ENCODE measurements around the gene SOCS7. TPM values are rescaled to one million over a fixed set of nuclear protein-coding genes. Genes with fewer than 3 reads are reported as not detected.

The SOCS7 gene, protein sequence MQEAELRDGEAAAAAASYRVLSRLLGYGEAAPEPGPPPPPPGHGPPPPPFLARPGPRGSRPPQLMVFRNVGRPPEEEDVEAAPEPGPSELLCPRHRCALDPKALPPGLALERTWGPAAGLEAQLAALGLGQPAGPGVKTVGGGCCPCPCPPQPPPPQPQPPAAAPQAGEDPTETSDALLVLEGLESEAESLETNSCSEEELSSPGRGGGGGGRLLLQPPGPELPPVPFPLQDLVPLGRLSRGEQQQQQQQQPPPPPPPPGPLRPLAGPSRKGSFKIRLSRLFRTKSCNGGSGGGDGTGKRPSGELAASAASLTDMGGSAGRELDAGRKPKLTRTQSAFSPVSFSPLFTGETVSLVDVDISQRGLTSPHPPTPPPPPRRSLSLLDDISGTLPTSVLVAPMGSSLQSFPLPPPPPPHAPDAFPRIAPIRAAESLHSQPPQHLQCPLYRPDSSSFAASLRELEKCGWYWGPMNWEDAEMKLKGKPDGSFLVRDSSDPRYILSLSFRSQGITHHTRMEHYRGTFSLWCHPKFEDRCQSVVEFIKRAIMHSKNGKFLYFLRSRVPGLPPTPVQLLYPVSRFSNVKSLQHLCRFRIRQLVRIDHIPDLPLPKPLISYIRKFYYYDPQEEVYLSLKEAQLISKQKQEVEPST
- polyA plus RNA-seq (ENCODE audit: insufficient read length in 3 of 3), result 10 to 100 TPM; 16.9 to 22.8 (median 21.1) TPM
- long read RNA-seq, donor 1, result 0 reads
- long read RNA-seq, donor 2, partial matches to known transcripts, result 0 of 1 reads
- long read RNA-seq, donor 2, other reads (novel, unspliced or antisense), result 0 of 1 reads
- long read RNA-seq, donor 3, partial matches to known transcripts, result 0 of 1 reads
- long read RNA-seq, donor 3, other reads (novel, unspliced or antisense), result 0 of 1 reads
- long read RNA-seq, donor 4, partial matches to known transcripts, result 0 of 1 reads
- long read RNA-seq, donor 4, other reads (novel, unspliced or antisense), result 0 of 1 reads
- long read RNA-seq, donor 5, result 0 reads
- long read RNA-seq, donor 6, result 0 reads
- long read RNA-seq, donor 7, partial matches to known transcripts, result 5 of 6 reads
- long read RNA-seq, donor 7, other reads (novel, unspliced or antisense), result 0 of 6 reads
- long read RNA-seq, donor 8, result 0 reads
- long read RNA-seq, donor 9, result 0 reads
- long read RNA-seq, donor 10, result 0 reads
- long read RNA-seq, donor 11, result 0 reads
- long read RNA-seq, donor 12, partial matches to known transcripts, result 0 of 1 reads
- long read RNA-seq, donor 12, other reads (novel, unspliced or antisense), result 0 of 1 reads
- long read RNA-seq, donor 13, result 0 reads
- long read RNA-seq, donor 14, result 0 reads
- long read RNA-seq, donor 15, result 0 reads
- long read RNA-seq, donor 16, result 0 reads

DNA sequence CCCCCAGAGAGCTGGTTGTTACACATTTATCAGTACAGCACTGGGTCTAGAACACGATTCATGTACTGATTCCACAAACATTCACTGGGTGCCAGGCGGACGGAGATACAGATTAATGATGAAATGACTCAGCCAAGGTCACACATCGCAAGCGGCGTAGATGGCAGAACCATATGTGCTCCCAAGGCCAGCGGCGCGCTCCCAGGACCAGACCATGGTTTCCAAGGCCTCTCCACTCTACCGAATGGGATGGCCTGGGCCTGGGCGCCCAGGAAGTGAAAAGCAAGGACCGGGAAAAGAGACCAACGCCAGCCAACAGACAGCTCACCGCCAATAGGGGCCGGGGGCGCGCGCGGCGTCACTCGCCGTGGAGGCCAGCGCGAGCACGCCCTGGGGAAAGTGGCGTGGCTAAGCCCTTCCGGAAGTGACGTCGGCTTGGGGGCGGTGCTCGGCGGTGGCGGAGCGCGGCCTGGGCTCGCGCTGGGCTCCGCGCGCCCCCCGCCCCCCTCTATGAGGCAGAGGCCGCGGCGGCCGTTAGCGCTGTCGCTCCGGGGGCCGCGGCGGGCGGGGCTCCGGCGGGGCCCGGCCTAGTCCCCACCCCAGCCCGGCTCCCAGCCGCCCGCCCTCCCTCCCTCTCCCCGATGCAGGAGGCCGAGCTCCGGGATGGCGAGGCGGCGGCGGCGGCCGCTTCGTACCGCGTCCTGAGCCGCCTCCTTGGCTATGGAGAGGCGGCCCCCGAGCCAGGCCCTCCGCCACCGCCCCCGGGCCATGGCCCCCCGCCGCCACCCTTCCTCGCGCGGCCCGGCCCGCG is at the start of gene SOCS7:
SOCS7 (plus strand) TSS at position 433 of the 811 bp plus-strand sequence; CDS start at position 642, 209 bp downstream.
- peak; percentile 93 for DNase-seq

DNA sequence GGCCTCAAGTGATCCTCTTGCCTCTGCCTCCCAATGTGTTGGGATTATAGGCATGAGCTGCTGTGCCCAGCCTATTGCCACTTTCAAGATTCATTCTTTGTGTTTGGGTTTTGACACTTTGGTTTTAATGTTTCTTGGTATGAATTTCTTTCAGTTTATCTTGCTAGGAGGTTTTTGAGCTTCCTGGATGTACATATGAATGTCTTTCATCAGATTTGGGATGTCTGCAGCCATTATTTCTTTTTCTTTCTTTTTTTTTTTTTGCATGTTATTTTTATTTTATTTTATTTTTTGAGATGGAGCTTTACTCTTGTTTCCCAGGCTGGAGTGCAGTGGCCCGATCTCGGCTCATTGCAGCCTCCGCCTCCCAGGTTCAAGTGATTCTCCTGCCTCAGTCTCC is 36.1 kb upstream of the SOCS7 start:
- DNase-seq, result no peak

DNA sequence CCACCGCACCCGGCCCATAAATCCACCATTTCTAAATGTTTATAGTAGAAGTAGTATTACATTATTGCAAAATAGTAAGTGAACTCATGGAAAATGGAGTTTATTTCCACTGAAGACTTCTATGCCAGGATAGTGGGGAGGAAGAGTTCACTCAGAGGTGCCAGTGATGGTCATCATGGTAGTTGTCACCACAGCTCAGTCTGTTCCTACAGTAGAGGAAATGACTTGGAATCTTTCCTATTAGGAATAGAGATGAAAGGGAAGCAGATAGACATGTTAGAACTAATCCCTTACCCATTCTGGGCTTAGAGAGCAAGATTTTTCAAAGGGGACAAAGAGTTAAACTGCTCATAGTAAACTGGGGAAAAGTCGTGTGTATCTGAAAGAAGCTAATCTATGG is 34.6 kb upstream of the SOCS7 start:
- no peak for DNase-seq

DNA sequence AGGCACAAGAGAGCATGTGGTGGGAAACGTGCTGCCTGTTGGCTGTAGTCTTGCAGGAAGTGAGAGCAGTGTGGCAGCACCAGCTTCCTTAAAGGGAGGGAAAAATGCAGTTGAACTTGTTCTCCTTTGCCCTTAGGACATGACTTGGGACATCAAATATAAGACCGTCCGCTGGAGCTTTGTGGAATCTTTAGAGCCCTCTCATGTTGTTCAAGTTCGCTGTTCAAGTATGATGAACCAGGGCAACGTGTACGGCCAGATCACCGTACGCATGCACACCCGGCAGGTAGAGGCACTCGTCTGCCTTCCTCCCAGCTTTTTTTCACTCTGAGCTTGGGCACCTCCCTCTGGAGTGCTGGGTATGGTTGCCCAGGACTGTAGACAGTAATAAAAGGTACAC is 31.2 kb upstream of the SOCS7 start:
- DNase-seq, result no peak

DNA sequence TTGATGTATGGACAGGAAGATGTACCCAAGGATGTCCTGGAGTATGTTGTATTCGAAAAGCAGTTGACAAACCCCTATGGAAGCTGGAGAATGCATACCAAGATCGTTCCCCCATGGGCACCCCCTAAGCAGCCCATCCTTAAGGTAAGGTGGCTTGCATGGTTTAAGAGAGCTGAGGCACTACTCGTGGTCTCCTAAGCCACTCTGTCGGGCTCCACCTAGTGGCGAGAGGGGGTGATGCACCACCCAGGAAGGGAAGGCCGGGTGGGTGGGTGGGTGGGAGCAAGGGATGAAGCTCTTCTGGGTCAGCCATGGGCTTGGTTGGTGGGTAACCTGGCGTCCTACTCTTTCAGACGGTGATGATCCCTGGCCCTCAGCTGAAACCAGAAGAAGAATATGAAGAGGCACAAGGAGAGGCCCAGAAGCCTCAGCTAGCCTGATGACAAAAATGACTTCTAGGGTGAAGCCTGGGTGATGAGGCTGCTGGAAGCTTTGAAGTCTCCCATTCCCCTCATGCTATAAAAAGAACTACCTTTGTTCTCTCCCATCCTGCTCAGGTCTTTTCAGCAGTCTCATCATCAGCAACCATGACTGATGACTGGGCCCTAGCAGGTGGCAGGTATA is 29.4 kb upstream of the SOCS7 start:
- peak; percentile 34 for DNase-seq

DNA sequence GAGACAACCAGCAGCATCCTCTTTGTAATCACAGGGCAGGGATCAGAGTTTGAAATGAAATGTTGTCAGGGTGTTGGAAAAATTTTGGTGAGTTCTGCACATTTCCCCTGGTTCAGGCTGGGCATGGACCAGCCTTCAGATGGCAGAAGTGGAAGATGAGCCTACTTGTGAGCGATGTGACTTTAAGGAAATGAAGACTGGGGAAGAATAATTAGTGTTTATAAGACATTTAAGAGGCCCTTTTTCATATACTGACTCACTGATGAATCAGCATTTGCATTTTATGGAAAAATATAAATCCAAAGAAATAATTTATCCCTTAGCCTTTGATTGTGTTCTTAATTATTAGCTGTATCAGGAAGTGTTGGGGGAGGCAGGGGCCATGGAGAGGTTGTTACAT is 28.7 kb upstream of the SOCS7 start:
- no peak for DNase-seq

DNA sequence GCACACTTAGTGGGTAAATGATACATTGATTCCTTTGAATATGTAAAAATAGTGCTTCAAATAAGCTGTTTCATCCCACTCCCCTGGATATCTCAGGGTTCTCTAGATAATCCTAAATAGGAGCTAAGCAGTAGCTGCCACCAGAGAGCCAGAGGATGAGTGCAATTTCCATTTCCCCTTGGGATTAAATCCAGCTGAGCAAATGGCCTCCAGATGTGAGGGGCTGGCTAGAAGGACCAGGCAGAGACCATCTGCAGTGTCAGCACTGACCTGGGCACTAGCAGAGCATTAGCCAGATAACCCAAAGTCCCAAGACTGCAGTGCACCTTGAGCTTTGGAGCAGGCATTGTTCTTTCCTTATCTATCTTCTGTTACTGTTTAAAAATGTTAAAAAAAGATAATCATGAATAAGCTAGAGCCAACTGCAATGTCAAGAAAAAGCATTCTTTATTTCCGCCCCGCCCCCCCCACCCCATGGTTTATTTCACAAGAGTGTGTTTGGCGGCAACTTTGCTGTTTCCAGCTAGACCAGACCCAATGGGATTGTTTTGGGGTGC is 27.4 kb upstream of the SOCS7 start:
- DNase-seq, result no peak

DNA sequence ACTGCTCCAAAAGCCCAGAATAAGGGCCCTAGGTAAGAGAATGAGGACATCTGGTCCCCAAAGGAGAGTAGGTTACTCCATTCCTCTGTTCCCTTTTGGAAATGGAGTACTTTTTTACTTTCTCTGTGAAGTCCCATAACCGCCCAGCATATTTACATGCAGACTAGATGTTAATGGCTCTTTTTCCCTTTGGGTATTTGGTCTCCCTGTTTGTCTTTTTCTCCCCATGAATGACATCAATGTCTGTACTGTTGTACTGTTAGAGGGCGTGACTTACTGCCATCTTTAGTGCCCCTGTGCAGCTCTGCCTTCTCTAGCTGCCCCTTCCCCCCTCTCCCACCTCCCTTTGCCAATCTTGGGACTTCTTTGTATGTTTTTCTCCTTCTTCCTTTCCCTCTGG is 26.9 kb upstream of the SOCS7 start:
- DNase-seq, result no peak

DNA sequence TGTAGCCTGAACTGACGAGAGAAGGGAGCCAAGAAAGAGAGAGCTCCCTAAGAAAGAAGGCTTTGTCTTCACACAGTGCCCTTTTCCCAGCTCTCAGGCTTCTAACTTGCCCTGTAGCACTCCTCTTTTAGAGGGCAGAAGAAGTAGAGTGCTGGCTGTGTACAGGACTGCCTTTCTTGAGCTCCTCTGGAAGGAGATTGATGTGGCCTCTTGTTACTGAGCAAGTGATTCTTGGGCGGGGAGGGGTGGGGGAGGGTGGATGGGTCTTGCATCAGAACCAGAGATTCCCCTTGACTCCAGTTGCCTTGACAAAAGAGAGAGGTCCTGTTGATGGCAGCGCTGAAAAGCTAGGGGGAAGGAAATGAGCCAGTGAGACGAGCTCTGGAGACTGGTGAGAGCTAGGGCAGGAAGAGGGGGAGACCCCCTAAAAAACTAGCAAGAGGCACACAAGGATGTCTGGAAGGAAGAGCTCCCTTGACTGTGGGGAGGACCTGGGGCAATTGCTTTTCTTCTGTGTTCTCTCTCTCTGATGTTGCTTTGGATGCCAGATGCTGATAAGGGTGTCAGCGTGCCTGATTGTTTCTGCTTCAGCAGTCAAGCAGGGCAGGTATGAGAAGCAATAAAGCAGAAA is 26.3 kb upstream of the SOCS7 start:
- no peak for DNase-seq

DNA sequence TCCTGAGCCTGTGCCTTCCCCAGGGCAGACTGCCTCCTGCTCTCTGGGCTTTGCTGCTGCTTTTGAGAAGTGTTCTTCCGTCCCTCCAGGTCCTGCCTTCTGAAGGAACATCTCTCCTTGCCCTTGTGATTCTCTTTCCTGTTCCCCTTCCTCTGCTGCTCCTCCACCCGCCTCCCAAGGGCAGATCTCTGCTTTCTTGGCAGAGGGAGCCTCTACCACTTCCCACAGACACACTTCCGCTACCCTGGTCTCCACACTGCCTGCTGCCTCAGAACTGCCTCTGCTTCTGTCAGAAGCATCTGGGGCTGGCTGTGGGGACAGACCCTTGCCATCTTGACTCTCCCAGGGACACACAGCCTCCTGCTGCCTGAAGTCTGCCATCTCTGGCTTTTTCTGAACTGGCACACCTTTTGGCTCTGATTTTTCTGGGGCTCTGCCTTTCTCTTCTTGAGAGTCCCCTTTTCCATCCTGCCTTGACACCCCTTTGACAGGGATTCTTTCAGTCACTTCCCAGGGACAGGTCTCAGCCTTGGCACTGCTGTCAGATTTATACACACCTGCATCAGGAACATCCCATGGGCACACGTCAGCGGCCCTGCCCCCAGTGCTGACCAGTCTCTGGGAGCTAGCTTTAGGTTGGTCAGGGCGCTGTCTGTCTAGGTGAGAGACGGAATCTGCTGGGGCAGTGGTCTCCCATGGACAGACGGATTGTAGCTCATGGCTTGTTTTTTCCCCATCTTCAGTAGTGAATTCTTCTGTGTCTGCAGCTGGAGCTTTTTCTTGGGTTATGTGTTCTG is 24.4 kb upstream of the SOCS7 start:
- no peak for DNase-seq

DNA sequence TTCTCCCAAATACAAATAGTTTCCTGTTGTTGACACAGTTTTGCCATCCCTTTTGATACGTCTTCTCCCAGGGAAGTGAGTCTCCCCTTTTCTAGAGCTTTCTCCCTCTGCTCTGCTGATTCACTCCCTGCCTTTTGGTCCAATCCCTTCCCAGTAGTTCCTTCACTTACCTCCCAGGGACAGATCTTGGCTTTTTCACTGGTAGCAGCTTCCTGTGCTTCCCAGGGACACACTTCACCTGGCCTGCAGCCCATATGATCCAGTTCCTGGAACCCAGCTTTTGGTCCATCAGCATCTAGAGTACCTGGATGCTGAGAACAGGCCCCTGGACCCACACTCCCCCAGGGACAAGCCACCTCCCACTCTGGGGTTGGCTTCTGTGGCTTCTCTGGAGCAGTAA is 23.7 kb upstream of the SOCS7 start:
- DNase-seq, result no peak

DNA sequence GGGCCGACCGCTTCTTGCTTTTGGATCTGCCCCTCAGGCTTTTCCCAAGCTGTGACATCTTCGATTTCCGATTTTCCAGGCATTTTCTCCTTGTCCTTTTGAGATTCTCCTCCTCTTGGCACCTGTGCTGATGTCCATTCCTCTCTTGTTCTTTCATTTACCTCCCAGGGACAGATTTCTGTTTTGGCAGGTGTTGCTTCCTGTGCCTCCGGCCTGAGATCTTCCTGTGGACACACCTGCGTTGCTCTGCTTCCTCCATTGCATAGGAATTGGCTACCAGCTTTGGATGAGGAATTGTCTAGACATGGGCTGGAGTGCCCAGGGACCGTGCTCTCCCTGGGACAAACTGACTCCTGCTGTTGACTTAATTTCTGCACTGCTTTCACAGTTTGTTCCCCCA is 23.0 kb upstream of the SOCS7 start:
- no peak for DNase-seq

DNA sequence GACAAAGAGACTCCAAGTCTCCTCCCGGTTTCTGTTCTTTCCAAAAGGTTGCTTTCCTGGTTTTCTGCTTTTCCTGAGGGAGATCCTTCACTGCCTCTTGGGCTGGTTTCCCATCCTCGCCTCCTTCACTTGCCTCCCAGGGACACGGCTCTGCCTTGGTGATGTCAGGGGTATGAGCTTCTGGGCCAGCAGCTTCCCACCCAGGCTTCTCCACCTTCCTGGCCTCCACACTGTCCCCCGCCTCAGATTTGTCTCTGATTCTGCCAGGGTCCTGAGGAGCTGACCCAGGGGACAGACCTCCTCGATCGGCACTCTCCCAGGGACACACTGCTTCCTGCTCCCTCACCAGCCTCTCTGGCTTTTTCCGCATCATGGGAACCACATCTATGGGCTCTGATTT is 22.4 kb upstream of the SOCS7 start:
- no peak for DNase-seq

DNA sequence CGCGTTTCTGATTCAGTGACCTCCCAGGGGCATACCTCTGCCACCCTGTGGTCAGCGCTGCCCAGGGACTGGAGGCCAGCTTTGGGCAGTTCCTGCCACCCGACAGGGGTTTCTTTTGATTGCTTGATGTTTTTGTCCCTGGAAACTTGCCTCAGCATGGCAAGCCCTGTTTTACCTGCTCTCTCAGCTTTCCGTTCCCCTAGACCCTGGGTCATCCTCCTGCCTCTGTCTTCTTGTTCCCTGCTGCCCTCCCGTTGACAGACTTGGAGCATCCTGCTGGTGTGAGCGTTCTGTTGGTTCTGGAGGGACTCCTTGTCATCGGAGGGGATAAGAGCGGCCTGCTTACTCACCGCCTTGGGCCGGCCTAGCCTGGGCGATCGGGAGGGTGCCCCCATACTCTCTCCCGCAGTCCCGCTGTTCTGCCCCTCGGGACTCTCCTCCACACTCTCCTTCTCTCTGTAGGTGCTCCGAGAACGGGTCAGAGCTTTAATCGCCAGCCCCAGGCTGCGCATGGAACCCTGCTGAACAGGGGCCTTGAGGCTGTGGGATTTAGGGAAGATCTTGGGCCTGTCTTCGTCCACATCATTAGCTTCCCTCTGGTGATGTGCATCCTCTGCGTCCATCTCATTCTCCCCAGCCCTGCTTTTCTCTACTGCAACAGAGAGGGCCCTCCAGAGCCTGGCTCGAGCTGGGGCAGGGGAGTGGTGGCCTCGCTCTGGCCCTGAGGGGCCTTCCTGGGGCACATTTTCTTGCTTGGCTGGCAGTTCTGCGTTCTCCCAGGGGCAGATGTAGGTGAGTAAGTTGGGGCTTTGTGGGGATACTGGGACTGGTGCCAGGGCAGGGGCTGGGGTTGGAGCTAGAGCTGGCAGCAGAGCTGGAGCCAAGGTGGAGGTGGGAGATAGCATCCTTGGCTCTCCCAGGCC is 21.6 kb upstream of the SOCS7 start:
- no peak for DNase-seq

DNA sequence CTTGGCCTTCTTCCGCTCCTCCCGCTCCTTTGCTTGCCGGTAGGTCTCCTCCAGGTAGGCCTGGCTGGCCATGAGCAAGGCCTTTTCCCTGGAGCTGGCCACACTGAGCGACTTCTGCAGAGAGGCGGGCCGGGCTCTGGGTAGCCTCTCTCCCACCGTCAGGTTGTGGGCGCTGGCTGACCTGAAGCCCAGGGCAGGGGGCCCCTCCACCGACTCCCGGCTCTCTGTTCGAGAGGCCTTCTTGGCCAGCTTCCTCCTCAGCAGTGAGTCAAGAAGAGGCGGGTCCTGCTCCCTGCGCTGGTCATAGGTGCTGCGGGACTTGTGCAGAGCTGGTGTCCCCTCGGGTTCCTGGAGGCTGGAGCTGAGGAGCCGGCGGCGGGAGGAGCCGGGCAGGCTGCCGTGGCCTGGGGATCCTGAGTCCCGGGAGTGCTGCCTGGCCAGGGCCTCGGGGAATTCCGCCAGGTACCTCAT is 20.7 kb upstream of the SOCS7 start:
- DNase-seq, result no peak

DNA sequence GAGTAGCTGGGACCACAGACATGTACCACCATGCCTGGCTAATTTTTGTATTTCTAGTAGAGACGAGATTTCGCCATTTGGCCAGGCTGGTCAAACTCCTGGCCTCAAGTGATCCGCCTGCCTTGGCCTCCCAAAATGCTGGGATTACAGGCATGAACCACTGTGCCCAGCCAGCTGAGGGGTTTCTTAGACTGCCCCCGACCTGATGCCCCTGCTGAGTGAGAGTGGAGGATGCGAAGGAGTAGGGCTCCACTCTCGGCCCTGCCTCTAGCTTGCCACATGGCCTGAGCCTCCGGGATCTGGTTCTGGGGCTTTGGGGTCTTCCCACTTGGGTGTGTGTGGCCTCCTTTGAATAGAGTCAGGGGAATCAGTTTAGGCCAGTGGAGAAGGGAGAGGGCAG is 18.9 kb upstream of the SOCS7 start:
- no peak for DNase-seq

DNA sequence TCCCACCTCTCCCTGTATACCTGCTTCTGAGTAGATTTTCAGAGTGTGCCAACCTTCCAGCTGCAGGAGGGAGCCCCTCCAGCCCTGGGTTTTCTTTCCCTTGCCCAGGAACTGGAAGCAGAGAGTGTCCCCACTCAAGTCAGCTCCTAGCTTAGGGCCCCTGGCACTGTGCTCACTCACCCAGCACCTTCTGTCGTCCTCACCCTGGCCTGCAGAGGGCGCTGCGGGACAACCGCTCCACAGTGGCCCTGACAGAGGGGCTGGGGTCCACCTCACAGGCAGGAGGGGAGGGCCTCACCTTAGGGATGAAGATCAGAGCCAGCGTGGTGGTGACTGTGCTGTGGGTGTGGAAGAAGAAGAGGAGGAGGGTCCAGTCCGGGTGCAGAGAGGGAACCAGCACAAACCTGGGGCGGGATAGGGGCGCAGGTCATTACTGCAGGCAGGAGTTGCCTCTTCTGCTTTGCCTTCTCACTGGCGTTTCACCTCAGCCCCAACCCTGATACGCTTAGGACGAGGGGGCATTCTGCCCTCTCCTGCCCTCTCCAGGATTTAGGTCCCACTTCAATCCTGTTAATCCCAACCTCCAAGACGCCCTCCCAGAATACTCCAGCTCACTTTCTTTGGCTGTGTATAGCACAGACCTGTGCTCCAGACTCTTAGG is 17.9 kb upstream of the SOCS7 start:
- DNase-seq, result no peak
